ENCODE measurements around the gene NKAIN4. TPM values are rescaled to one million over a fixed set of nuclear protein-coding genes. Genes with fewer than 3 reads are reported as not detected.

The NKAIN4 gene
- total and polyA plus RNA-seq, 7 donors = not detected

DNA sequence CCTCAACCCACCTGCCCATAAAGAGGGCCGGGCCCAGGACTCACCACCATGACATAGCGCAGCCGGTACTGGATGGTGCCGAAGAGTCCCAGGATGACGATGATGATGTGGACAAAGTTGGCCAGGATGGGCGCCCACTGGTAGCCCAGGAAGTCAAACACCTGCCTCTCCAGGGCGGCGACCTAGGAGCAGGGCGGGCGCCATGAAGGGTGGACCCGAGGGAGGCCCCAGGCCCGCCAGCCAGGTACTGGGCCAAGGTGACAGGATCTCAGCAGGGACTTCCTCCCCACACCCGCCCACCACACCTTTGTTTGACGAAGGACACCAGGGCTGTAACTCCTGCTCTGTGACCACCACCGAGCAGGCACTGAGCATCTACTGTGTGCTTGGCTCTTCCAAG is 4.4 kb downstream of the NKAIN4 start:
- no peak overlapping the region for H3K27ac ChIP-seq
- WGBS, 3 donors = 87 to 97% (median 91%) methylated on average over 12 to 15 of the region's 15 CpGs
- DNase-seq (no peak), ATAC-seq (no peak)
- H3K4me3 ChIP-seq = no peak overlapping the region
- H3K4me1 ChIP-seq = peaks cover 2% of the 10 kb centered on the region
- TF ChIP-seq, protein P1, sequence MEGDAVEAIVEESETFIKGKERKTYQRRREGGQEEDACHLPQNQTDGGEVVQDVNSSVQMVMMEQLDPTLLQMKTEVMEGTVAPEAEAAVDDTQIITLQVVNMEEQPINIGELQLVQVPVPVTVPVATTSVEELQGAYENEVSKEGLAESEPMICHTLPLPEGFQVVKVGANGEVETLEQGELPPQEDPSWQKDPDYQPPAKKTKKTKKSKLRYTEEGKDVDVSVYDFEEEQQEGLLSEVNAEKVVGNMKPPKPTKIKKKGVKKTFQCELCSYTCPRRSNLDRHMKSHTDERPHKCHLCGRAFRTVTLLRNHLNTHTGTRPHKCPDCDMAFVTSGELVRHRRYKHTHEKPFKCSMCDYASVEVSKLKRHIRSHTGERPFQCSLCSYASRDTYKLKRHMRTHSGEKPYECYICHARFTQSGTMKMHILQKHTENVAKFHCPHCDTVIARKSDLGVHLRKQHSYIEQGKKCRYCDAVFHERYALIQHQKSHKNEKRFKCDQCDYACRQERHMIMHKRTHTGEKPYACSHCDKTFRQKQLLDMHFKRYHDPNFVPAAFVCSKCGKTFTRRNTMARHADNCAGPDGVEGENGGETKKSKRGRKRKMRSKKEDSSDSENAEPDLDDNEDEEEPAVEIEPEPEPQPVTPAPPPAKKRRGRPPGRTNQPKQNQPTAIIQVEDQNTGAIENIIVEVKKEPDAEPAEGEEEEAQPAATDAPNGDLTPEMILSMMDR (IDR thresholded peaks at IDR 0.05) = no peak
- intact Hi-C loops (cut with DNase I) = no loop called here
- peaks cover 0 to 74% (median 26%) of the 10 kb centered on the region in 3 donors for H3K27me3 ChIP-seq (ENCODE audit: insufficient read depth in 3 of 3, low read length in 2 of 3)
- H3K36me3 ChIP-seq (ENCODE audit: insufficient read depth in 1 of 2, low read depth in 1 of 2) = no peaks in the 10 kb centered on the region
- H3K9me3 ChIP-seq = no peaks in the 10 kb centered on the region

DNA sequence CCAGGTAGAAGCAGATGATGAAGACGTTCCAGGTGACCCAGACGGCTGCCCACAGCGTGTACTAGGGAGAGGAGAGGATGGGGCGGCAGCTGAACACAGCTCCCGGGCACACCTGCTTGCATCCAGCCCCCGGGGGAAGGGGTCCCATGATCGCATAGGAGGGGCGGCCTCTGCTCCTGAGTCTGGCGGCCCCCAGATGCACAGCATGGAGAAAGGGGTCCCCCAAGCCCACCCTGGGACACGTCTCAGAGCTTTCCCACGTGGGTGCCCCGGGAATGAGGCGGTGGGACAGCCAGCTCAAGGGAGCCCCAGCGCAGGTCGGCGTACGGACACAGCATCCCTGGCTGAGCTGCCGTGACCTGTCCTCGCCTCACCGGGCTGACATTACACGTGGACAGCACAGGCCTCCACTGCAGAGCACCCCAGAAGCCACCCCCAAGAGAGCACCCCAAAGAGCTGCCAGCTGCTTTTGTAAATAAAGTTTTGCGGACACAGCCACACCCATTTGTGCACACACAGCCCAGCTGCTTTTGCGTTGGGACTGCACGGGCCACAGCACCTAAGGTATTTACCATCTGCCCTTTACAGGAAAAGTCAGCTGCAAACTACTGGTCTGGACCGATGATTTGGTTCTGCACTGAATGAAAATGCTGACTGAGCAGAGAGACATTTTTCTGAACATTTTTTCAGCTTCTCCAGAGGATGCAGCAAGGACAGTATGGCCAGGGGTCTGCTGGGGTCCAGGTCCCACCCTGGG is 5.2 kb downstream of the NKAIN4 start:
- ATAC-seq = no peak
- DNase-seq = no peak
- peaks cover 2% of the 10 kb centered on the region for H3K4me1 ChIP-seq
- H3K27ac ChIP-seq = no peak overlapping the region
- peaks cover 0 to 66% (median 19%) of the 10 kb centered on the region in 3 donors for H3K27me3 ChIP-seq (ENCODE audit: insufficient read depth in 3 of 3, low read length in 2 of 3)
- no peak overlapping the region for H3K4me3 ChIP-seq
- no peaks in the 10 kb centered on the region for H3K36me3 ChIP-seq (ENCODE audit: insufficient read depth in 1 of 2, low read depth in 1 of 2)
- intact Hi-C loops (cut with DNase I) = no loop called here
- H3K9me3 ChIP-seq = no peaks in the 10 kb centered on the region
- WGBS, 3 donors = 78% methylated on average over 24 to 25 of the region's 25 CpGs
- TF ChIP-seq, protein P1 (IDR thresholded peaks at IDR 0.05) = no peak

DNA sequence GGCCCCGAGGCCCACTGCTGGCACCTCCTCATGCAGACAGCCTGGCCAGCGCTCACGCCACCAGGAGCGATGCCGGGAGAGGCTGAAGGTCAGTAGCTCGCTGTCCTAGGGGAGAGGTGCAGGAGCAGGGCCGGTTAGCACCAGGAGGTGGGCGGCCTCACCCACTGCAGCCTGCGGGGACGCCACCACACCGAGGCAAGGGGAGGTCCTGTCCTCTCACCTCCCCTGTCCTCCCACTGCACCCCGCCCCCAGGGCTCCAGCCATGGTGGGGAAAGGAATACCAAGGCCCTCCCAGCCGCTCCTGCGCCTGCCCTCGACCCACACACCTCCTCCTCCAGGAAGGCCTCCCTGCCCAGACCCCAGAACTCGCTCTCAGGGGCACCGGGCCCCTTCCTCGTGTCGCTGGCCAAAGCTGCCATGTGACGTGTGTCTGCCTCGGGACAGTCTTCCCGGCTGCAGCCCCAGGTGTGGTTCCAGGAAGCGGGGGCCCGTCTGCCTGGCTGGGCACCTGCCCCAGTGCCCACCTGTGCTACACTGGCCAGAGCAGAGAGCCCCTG is 6.5 kb downstream of the NKAIN4 start:
- 77 to 80% (median 80%) methylated on average over 23 to 24 of the region's 24 CpGs for WGBS, 3 donors
- intact Hi-C loops (cut with DNase I) = no loop called here

DNA sequence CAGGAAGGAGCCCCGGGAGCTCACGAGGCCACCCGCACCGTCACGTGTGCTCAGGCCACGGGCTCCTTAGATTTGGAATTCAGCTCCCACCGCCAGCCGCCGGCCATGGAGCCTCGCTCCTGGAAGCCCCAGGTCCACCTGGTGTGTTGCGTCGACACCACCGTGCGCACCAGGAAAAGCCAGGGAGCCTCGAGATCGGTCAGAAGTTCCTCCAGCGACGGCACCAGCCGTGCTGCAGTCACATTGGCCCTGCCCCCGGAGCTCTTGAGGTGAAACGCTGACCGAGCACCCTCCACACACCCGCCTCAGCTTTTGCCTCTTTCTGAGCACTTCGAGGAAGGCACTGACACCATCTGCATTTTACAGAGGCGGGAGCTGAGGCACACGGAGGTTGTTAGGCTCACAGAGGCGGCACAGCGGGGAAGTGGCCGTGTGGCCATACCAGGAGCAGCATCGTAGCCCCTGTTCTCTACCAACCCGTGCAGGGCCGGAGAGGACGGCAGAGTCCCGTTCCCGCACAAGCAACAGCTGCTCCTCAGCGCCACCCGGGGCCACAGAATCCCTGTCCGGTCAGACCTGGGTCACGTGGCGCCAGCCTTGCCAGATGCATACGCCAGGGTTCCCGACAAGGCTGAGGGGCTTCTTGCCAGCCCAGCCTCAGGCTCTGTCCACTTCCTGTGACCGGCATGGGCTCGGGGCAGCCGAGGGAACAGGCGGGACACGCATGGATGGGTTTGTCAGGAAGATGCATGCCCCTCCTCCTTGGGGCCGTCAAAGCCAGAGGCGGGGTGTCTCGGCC is 7.6 kb downstream of the NKAIN4 start:
- Histone ChIP-seq H3K27ac (no peak overlapping the region), H3K9me3 (no peaks in the 10 kb centered on the region), H3K4me1 (no peaks in the 10 kb centered on the region), H3K36me3 (ENCODE audit: insufficient read depth in 1 of 2, low read depth in 1 of 2) (no peaks in the 10 kb centered on the region), H3K27me3 (ENCODE audit: insufficient read depth in 3 of 3, low read length in 2 of 3) (peaks cover 0 to 47% (median 6%) of the 10 kb centered on the region in 3 donors), H3K4me3 (no peak overlapping the region)
- intact Hi-C loops (cut with DNase I) = no loop called here
- TF ChIP-seq, protein P1 (IDR thresholded peaks at IDR 0.05) = no peak
- WGBS, 3 donors = 44 to 50% (median 49%) methylated on average over 49 to 50 of the region's 50 CpGs
- ATAC-seq (peak in 3 of 4 donors; percentile 69 to 88 (median 74)), DNase-seq (no peak)

More for the DNA sequence above, 6.5 kb downstream of the NKAIN4 start:
- no peak overlapping the region for H3K4me3 ChIP-seq
- no peak overlapping the region for H3K27ac ChIP-seq
- no peak for ATAC-seq
- H3K36me3 ChIP-seq (ENCODE audit: insufficient read depth in 1 of 2, low read depth in 1 of 2) = no peaks in the 10 kb centered on the region
- H3K9me3 ChIP-seq = no peaks in the 10 kb centered on the region
- H3K4me1 ChIP-seq = no peaks in the 10 kb centered on the region
- TF ChIP-seq, protein P1 (IDR thresholded peaks at IDR 0.05) = no peak
- DNase-seq = no peak
- H3K27me3 ChIP-seq (ENCODE audit: insufficient read depth in 3 of 3, low read length in 2 of 3) = peaks cover 0 to 58% (median 10%) of the 10 kb centered on the region in 3 donors
